HG02571 (cell line): ENCODE results near the gene KANSL1.

Source experiments
- ATAC-seq: cut with Tn5 transposase; IDR thresholded peaks from one replicate; pipeline ENCODE4 v1.9.1; 2021; ENCODE audit warnings: mild to moderate bottlenecking, moderate library complexity; ENCODE audit not compliant: unreplicated experiment

The KANSL1 gene

GRCh38 chr17:46044989-46045388 is 148.2 kb downstream of the KANSL1 start:
- ATAC-seq, result no peak

GRCh38 chr17:46044286-46044928 is 148.8 kb downstream of the KANSL1 start:
- no peak for ATAC-seq

GRCh38 chr17:46043606-46044005 is 149.6 kb downstream of the KANSL1 start:
- no peak for ATAC-seq

GRCh38 chr17:46042925-46043324 is 150.3 kb downstream of the KANSL1 start:
- ATAC-seq, result no peak

- ATAC-seq, result no peak
These were observed 151.0 kb downstream of the KANSL1 start for GRCh38 chr17:46042246-46042645.

GRCh38 chr17:46039592-46040186 is 153.5 kb downstream of the KANSL1 start:
- no peak for ATAC-seq

- ATAC-seq, result no peak
These were observed 154.3 kb downstream of the KANSL1 start for GRCh38 chr17:46038937-46039336.

GRCh38 chr17:46038414-46038813 is 154.8 kb downstream of the KANSL1 start:
- no peak for ATAC-seq

GRCh38 chr17:46037722-46038255 is 155.4 kb downstream of the KANSL1 start:
- no peak for ATAC-seq

GRCh38 chr17:46036491-46036890 is 156.7 kb downstream of the KANSL1 start:
- no peak for ATAC-seq

- no peak for ATAC-seq
These were observed 158.0 kb downstream of the KANSL1 start for GRCh38 chr17:46035112-46035818.

- ATAC-seq, result no peak
These were observed 159.8 kb downstream of the KANSL1 start for GRCh38 chr17:46033392-46033791.

GRCh38 chr17:46032909-46033308 is 160.3 kb downstream of the KANSL1 start:
- ATAC-seq, result no peak

GRCh38 chr17:46031920-46032319 is 161.3 kb downstream of the KANSL1 start:
- no peak for ATAC-seq

- ATAC-seq, result no peak
These were observed 161.8 kb downstream of the KANSL1 start for GRCh38 chr17:46031440-46031839.

- ATAC-seq, result no peak
These were observed 162.5 kb downstream of the KANSL1 start for GRCh38 chr17:46030752-46031151.

- ATAC-seq, result no peak
These were observed 163.6 kb downstream of the KANSL1 start for GRCh38 chr17:46029627-46030026.

- ATAC-seq, result no peak
These were observed 164.2 kb downstream of the KANSL1 start for GRCh38 chr17:46028981-46029565.

- no peak for ATAC-seq
These were observed 164.9 kb downstream of the KANSL1 start for GRCh38 chr17:46028374-46028773.

GRCh38 chr17:46027976-46028325 is 165.3 kb downstream of the KANSL1 start:
- no peak for ATAC-seq

- ATAC-seq, result no peak
These were observed 165.9 kb downstream of the KANSL1 start for GRCh38 chr17:46027048-46027975.
